ENCODE data around the gene BTN3A1.

Gene BTN3A1

DNA sequence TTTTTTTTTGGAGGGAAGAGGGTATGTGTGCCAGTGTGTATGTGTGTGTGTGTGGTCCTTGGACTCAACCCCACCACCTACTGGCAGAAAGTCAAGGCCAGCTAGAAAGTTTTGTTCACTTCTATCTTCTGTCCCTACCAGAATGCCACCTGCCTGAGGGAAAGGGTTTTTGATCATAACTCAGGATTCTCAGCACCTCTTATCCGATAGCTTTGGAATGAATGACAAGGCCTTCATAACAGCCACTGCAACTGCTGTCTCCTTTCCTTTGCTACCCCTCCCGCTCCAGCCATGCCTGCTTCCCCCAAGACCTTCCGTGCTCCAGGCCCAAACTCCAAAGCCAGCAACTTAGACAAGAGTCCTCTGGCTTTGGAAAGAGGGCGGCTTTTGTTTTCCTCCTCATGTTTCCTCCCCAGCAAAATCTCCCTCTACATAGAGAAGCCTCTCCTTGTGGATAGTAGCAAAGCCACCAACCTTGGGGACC is 18.7 kb downstream of the BTN3A1 start (continued):
- TF ChIP-seq, protein P1, sequence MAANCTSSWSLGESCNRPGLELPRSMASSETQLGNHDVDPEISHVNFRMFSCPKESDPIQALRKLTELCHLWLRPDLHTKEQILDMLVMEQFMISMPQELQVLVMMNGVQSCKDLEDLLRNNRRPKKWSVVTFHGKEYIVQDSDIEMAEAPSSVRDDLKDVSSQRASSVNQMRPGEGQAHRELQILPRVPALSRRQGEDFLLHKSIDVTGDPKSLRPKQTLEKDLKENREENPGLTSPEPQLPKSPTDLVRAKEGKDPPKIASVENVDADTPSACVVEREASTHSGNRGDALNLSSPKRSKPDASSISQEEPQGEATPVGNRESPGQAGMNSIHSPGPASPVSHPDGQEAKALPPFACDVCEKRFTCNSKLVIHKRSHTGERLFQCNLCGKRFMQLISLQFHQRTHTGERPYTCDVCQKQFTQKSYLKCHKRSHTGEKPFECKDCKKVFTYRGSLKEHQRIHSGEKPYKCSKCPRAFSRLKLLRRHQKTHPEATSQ (tag by site-specific recombination; IDR thresholded peaks at IDR 0.05) = no peak
- TF ChIP-seq ZNF701 (tag by site-specific recombination; IDR thresholded peaks at IDR 0.05) (no peak), ZNF670 (tag by site-specific recombination; IDR thresholded peaks at IDR 0.05; ENCODE audit: low read depth) (no peak), ZNF585B (tag by site-specific recombination; IDR thresholded peaks at IDR 0.05) (no peak), KLF8 (tag by site-specific recombination; IDR thresholded peaks at IDR 0.05) (no peak)

DNA sequence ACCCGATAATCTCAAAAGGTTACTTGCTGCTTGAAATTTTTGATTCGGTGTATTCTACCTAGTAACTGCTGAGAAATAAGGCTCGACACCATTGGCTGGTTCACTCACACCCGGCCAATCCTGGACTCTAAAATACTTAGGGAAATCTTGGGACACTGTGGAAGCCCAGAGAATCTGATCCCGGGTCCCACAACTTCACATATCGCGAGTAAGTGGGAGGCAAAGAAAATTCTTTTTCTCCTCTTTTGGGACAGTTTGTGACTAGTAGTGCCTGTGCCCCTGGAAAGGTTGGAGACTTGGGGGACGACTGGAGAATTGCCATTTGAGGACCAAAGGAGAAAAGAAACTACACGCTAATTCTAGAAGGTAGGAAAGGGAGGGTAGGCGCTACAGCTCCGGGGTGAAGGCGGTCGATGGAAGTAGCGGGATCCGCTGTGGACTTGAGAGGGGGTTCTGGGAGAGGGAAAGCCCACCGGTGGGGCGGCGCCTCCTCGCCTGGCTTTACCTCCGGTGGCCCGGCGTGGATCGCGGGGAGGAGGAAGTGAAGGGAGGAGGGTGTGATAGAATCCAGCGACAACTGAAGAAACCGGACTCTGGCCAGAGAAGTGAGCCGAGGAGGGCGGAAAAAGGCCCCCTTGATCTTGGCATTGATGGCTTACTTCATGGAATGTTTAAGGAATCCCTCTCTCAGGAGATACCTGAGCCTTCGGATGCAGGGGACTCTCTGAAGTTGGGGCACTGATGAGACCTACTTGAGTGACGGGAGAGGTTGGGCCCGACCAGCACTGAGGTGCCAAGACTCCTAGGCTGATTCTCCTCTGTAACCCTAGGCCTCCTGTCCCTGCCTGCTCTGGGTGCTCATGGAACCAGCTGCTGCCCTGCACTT is 19.4 kb downstream of the BTN3A1 start:
- H3K4me1 ChIP-seq (ENCODE audit: control insufficient read depth, insufficient read depth, low read length) = no peaks in the 10 kb centered on the region
- TF ChIP-seq, protein P2, sequence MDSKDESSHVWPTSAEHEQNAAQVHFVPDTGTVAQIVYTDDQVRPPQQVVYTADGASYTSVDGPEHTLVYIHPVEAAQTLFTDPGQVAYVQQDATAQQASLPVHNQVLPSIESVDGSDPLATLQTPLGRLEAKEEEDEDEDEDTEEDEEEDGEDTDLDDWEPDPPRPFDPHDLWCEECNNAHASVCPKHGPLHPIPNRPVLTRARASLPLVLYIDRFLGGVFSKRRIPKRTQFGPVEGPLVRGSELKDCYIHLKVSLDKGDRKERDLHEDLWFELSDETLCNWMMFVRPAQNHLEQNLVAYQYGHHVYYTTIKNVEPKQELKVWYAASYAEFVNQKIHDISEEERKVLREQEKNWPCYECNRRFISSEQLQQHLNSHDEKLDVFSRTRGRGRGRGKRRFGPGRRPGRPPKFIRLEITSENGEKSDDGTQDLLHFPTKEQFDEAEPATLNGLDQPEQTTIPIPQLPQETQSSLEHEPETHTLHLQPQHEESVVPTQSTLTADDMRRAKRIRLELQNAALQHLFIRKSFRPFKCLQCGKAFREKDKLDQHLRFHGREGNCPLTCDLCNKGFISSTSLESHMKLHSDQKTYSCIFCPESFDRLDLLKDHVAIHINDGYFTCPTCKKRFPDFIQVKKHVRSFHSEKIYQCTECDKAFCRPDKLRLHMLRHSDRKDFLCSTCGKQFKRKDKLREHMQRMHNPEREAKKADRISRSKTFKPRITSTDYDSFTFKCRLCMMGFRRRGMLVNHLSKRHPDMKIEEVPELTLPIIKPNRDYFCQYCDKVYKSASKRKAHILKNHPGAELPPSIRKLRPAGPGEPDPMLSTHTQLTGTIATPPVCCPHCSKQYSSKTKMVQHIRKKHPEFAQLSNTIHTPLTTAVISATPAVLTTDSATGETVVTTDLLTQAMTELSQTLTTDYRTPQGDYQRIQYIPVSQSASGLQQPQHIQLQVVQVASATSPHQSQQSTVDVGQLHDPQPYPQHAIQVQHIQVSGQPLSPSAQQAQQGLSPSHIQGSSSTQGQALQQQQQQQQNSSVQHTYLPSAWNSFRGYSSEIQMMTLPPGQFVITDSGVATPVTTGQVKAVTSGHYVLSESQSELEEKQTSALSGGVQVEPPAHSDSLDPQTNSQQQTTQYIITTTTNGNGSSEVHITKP (tag by site-specific recombination; IDR thresholded peaks at IDR 0.05) = peak; percentile 47
- TF ChIP-seq GLIS2 (tag by site-specific recombination; IDR thresholded peaks at IDR 0.05) = peak; percentile 70
- no peak for TF ChIP-seq GFI1B (tag by site-specific recombination; IDR thresholded peaks at IDR 0.05)
- no peak for TF ChIP-seq ZNF843 (tag by site-specific recombination; IDR thresholded peaks at IDR 0.05)
- TF ChIP-seq HOXA7 (CRISPR knock-in tag; IDR thresholded peaks at IDR 0.05; ENCODE audit: borderline replicate concordance) = no peak
- TF ChIP-seq, protein P3, sequence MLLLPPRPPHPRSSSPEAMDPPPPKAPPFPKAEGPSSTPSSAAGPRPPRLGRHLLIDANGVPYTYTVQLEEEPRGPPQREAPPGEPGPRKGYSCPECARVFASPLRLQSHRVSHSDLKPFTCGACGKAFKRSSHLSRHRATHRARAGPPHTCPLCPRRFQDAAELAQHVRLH (tag by site-specific recombination; IDR thresholded peaks at IDR 0.05) = peak; percentile 91
- TF ChIP-seq WT1 (tag by site-specific recombination; IDR thresholded peaks at IDR 0.05) = 0 out of 2 replicates have a peak, but pooled peaks have one; percentile 22
- no peak for TF ChIP-seq ZNF184 (tag by site-specific recombination; IDR thresholded peaks at IDR 0.05)
- TF ChIP-seq ZNF501 (tag by site-specific recombination; IDR thresholded peaks at IDR 0.05) = 0 out of 2 replicates have a peak, but pooled peaks have one; percentile 28
- TF ChIP-seq, protein P4, sequence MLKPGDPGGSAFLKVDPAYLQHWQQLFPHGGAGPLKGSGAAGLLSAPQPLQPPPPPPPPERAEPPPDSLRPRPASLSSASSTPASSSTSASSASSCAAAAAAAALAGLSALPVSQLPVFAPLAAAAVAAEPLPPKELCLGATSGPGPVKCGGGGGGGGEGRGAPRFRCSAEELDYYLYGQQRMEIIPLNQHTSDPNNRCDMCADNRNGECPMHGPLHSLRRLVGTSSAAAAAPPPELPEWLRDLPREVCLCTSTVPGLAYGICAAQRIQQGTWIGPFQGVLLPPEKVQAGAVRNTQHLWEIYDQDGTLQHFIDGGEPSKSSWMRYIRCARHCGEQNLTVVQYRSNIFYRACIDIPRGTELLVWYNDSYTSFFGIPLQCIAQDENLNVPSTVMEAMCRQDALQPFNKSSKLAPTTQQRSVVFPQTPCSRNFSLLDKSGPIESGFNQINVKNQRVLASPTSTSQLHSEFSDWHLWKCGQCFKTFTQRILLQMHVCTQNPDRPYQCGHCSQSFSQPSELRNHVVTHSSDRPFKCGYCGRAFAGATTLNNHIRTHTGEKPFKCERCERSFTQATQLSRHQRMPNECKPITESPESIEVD (tag by site-specific recombination; IDR thresholded peaks at IDR 0.05) = no peak
- peak; percentile 53 for TF ChIP-seq ZBTB17 (tag by site-specific recombination; IDR thresholded peaks at IDR 0.05)
- 0 out of 2 replicates have a peak, but pooled peaks have one; percentile 11 for TF ChIP-seq ZEB2 (tag by site-specific recombination; IDR thresholded peaks at IDR 0.05)
- TF ChIP-seq ZBTB20 (tag by site-specific recombination; IDR thresholded peaks at IDR 0.05) = peak; percentile 91
- no peak for TF ChIP-seq ZNF624 (tag by site-specific recombination; IDR thresholded peaks at IDR 0.05)
- TF ChIP-seq SP7 (tag by site-specific recombination; IDR thresholded peaks at IDR 0.05) = 0 out of 2 replicates have a peak, but pooled peaks have one; percentile 37
- no peak for TF ChIP-seq ZNF16 (tag by site-specific recombination; IDR thresholded peaks at IDR 0.05; ENCODE audit: low read depth)
- TF ChIP-seq ZNF341 (tag by site-specific recombination; IDR thresholded peaks at IDR 0.05; ENCODE audit: low read depth) = peak; percentile 81
- TF ChIP-seq, protein P5, sequence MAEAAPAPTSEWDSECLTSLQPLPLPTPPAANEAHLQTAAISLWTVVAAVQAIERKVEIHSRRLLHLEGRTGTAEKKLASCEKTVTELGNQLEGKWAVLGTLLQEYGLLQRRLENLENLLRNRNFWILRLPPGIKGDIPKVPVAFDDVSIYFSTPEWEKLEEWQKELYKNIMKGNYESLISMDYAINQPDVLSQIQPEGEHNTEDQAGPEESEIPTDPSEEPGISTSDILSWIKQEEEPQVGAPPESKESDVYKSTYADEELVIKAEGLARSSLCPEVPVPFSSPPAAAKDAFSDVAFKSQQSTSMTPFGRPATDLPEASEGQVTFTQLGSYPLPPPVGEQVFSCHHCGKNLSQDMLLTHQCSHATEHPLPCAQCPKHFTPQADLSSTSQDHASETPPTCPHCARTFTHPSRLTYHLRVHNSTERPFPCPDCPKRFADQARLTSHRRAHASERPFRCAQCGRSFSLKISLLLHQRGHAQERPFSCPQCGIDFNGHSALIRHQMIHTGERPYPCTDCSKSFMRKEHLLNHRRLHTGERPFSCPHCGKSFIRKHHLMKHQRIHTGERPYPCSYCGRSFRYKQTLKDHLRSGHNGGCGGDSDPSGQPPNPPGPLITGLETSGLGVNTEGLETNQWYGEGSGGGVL (tag by site-specific recombination; IDR thresholded peaks at IDR 0.05) = peak; percentile 92
- TF ChIP-seq ZNF311 (tag by site-specific recombination; IDR thresholded peaks at IDR 0.05; ENCODE audit: borderline replicate concordance) = no peak

More for the DNA sequence above, 19.4 kb downstream of the BTN3A1 start:
- POLR2A ChIA-PET = no interaction called here
- Histone ChIP-seq H3K36me3 (ENCODE audit: control insufficient read depth in 2 of 2, insufficient read depth in 1 of 2, low read length in 2 of 2) (peaks cover 9 to 30% of the 10 kb centered on the region in 2 experiments), H3K4me3 (ENCODE audit: low read depth, low read length) (peak overlapping the region; percentile 80), H3K9me3 (ENCODE audit: control insufficient read depth, insufficient read depth, low read depth, low read length) (no peaks in the 10 kb centered on the region), H3K27ac (ENCODE audit: extremely low read depth, low read depth, low read length) (peak overlapping the region; percentile 63; the same call in 1 of the 2 replicates)
- CTCF ChIA-PET = interaction anchor here (0.7 to 4.2 kb wide), 2 partner anchors 80 to 87 kb away, joined by 3 to 25 read pairs; no protein-coding TSS in a partner anchor
